ENCODE results near the gene MAT1A.
"Not testable (repeated sequence)": the region's sequence is repeated elsewhere in the genome, so short reads cannot be mapped to it uniquely, and the experiment has no call there.

MAT1A gene

DNA sequence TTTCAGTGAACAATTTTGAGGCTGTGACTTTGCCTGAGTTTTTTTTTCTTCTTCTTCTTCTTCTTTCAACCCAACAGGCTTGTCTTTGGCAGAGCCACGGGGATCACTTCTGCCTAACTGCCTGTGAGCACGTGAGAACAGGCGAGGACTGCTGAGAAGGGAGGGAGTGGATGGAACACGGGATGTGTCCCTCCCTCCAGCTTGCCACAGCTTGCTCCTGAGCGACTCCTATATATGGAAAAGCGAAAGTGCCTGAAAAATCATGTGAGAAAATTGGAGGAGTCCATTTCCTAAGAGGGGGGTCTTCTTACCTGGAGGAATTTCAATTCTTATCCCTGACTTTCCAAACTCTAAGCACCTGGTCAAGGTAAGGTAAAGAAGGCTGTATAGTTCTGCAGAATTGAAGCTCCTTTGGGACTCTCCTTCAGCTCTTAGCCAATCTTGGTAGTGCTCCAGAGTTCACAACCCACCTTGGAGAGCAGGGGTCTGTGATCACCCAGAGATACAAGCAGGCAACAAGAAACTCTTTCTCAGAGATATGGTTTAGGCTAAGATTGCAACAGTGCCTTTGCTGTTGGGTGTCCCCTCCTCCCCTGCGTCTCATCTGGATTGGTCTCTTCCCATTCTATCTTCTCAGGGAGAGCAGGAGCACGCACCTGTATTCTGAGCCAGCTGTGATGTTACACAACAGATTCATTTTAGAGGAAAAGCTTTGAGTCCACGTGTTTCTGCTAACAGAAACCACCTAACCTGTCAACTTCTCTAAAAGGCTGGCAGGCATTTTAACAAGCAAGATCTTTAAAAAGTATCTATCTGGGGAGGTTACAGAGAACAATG is at the start of gene MAT1A:
Gene MAT1A (minus strand): TSS at position 208 of the 837 bp plus-strand sequence. CDS start 235 bp downstream, outside the sequence.
- DNase-seq: no peak

DNA sequence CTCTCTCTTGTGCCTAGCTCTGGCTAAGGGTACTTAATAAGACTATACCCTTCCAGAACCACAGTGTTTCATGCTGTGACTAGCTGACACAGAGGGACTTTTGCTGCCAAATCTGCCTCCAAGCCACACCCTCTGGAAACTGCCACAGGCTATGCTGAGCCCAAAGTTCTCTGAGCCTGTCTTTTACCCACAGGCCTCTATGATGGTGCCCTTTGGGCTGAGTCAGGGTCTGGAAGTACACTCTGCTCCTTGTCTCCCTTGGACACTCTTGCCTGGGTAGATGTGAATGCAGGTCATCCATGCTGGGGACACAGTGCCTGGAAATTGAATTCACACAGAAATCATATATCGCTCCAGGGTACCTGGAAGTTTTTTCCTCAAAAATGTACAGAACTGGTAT is 44.5 kb upstream of the MAT1A start:
- peak in 1 of 2 experiments; percentile 24 for DNase-seq

DNA sequence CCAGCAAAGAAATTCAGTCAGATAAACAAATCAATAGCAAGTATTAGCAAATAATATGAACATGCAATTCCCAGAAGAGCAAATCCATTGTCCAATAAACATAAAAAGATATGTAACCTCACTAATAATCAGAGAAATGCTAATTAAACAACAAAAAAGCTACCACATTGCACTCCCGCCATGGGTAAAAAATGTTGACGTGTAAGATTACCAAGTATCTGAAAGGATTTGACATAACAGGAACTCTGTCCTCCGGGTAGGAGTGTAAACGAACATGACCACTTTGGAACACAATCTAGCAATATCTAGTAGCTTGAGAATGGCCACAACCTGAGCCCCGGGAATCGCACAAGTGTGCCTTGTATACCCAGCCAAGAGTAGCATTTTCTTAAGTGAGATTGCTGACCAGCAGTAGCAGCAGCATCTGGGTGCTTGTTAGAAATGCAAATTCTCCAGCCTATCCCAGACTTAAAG is 35.5 kb upstream of the MAT1A start:
- DNase-seq: no peak

DNA sequence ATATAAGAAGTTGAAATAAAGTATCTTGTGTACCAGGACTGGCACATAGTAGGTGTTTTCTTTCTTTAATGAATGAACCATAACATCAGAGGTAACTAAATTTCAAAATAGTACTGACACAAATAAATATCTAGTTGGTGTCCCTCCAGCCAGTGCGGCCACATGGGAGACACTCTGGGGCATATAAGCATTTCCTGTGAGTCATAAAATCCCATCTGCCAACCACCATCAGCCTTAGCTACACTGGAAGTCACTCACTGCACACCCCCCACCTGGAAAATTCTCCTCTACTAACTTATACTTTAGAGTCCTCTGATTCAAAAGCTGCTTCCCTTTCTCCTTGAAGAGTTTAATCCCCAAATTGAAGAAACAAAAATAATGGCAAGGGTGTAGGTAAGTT is 34.6 kb upstream of the MAT1A start:
- DNase-seq: peak; percentile 0 to 27

DNA sequence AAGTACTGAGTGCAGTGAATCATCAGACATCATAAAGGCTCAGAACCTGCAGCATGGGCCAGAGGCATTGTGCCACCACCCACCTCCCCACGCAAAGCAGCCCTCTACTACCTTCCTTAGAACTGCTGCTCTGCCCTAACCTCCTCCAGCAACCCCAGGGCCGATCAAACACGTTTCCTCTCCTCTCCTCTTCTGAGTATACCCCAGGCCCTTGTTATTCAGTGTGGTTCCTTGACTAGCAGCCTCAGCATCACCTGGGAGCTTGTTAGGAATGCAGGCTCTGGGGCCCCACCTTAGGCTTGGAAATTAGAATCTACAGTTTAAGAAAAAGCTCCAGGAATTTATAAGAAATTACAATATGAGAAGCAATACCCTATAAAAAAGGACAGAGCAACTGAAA is 33.9 kb upstream of the MAT1A start:
- DNase-seq: no peak

DNA sequence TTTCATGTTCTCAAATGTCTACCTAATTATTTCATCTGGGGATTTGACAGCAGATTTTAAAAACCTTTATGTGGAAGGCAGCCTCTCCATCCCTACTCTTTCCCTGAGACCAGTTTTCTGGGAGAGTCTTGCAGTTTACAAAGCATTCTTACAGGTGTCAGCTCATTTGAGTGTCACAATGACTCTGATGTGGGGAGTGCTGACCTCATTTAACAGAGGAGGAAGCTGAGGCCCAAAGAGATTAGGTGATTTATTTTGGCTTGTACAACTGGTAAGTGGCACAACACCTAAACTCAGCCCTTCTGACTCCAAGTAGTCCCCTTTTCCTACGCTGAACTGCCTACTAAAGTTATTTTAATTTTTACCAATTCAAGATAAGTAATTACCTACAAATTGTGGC is 33.3 kb upstream of the MAT1A start:
- no peak for DNase-seq

DNA sequence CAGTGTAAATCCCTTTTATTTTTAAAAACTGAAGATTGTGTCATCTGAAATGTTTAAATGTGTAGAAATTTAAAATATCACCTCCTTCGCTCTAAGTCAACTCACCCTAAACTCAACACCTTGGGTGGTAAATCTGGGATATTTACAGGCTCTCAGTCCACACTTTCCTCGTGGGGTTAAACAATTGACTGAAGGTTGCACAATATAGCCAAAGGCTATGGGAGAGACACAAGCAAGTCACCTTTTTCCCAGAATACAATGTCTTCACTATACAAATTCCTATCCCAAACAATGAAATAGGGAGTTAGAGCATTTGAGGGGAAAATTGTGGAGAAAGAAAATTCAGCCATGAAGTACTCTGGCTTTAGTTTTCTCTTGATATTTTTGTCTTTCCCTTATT is 32.7 kb upstream of the MAT1A start:
- no peak for DNase-seq

DNA sequence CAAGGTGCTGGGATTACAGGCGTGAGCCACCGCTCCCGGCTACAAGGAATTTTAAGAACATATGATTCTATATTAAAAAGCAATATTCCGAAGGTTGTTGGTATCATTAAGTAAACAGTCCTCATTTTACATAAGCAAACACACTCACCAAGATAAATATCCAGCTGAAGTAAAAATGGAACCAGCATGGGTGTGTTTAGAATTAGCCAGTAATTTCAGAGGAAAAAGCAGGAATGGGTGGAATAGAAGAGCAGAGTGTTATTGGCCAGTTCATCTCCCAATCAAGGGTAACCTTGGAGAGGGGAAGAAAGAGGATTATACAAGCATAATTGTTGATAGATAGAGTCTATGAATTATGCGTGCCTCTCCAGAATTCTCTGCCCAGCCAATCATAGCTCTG is 31.7 kb upstream of the MAT1A start:
- DNase-seq: no peak

DNA sequence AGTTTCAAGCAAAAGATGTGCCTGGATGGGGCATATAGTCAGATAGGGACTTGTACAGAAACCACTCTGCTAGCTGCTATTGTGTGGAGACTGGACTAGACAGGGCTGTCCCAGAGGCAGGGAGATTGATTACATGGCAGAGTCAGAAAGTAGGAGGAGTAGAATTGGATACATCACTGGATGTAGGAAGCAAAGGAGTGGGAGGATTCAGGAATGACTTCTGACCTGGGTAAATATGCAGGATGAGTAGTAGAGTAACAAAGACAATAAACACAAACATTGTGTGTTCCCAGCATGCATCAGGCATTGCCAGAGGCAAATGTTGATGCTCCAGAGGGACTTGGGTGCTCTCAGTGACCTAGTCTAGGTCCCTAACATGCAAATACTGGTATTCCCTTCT is 30.9 kb upstream of the MAT1A start:
- DNase-seq: no peak

DNA sequence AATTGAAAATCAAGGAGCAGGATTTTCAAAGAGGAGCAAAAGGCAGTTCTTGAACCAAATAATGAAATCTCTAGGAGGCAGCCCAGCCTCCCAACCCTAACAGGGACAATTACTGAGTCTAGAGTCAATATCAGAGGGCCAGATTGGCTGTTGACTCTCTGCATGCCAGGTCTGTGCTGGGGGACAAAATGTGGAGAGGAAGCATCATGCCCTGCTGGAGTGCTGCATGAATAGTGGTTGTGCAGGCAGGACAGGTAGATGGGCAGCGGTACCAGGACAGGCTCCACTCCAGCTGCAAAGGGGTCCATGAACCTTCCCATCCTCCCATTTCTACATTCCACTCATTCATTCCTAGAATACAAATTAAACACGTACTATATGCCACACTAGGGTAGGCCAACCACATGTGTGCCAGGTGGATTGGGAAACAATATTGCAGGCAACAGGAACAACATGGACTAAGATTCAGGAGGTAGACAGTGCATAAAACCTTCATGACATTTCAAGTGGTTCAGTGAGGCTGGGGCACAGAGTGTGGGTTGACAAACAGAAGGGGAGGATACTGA is 30.4 kb upstream of the MAT1A start:
- no peak for DNase-seq

DNA sequence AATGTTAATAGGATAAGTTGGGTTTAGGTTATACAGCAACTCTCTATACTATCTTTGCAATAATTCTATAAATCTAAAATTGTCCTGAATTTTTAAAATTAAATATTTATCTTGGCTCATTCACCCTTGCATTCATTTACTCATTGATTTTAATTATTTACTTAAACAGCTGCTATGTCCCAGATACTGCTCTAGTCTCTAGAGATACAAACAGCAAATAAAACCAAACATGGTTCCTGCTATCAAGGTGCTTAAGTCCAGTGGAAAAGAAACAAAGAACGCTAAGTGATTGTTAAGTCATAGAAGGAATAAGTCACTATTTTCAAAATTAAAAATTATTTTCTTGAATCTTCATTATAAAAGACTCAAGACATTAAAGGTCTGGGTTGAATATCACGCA is 29.9 kb upstream of the MAT1A start:
- DNase-seq: no peak

DNA sequence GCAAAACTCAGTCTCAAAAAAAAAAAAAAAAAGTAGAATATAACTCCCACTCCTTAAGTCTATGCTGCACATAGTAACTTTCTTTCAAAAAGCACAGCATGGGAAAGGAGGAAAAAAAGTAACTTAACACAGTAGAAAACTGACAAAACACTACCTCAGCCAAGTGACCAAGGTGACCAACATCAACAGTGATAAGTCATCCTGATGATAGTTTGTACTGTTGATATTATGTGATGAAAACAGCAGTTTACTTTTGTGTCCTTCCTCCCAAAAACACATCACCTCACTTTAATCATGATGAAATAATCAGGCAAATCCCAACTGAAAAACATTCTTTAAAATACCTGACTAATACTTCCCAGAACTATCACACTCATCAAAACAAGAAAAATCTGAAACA is 29.3 kb upstream of the MAT1A start:
- DNase-seq: no peak

DNA sequence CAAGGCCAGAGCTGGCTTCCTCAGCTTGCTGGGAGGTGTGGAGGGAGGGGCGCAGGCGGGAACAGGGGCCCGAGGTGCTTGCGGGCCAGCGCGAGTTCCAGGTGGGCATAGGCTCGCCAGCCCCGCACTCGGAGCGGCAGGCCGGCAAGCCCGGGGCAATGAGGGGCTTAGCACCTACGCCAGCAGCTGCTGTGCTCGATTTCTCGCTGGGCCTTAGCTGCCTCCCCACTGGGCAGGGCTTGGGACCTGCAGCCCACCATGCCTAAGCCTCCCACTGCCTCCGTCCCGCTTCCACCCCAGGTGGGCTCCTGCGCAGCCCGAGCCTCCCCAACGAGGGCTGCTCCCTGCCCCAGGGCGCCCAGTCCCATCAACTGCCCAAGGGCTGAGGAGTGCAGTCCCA is 25.9 kb upstream of the MAT1A start:
- DNase-seq: no peak

DNA sequence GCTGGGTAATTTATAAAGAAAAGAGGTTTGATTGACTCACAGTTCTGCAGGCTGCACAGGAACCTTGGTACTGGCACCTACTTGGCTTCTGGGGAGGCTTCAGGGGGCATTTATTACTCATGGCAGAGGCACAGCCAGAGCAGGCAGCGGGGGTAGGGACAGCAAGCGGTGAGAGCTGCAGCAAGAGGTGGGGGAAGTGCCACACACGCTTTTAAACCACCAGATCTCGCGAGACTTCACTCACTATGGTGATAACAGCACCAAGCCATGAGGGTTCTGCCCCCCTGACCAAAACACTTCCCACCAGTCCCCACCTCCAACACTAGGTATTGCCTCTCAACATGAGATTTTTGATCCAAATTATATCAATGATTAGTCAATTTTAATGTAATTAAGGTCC is 24.1 kb upstream of the MAT1A start:
- DNase-seq: no peak

DNA sequence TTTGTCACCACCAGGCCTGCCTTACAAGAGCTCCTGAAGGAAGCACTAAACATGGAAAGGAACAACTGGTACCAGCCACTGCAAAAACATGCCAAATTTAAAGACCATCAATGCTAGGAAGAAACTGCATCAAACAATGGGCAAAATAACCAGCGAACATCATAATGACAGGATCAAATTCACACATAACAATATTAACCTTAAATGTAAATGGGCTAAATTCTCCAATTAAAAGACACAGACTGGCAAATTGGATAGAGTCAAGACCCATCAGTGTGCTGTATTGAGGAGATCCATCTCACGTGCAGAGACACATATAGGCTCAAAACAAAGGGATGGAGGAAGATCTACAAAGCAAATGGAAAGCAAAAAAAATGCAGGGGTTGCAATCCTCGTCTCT is 16.5 kb upstream of the MAT1A start:
- not testable (repeated sequence) for DNase-seq

DNA sequence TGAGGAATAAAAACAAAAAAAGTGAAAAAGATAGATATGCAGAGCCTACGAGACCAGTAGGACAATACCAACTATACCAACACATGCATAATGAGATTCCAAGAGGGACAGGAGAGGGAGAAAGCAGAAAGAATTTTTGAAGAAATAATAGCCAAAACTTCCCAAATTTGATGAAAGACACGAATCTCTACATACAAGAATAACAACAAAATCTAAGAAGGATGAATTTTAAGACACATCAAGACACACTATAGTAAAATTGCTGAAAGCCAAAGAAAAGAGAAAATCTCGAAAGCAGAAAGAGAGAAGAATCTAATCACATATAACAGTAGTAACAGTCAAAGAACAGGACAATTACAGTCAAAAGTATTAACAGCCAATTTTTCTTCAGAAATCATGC is 7.5 kb upstream of the MAT1A start:
- DNase-seq: no peak

DNA sequence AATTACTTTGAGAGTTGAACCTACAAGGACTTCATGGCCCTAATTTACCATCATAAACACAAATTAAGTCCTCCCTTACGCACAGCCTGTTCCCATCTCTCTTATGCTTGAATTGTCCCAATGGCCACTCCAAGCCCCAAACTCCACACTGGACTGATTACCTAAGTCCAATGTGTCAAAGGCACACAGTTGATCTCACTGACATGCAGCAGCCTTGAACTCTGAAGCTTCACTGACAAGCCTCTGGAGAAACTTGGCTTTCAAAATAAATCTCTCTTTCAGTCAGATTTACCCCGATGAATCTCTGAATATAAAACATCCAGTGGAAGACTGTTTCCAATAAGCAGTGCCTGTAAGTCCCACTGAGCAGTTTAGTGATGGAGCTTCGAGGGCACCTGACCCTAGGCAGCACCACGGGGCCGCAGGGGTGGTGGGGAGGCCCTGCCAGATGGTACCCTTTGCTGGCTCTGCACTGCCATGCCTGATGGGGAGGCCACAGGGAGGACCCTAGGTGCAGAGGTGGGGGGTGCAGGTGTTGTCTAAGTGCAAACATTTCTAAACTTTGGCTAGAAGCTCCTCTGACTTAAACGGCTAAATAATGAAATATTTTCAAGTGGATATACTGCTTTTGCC is 3.3 kb upstream of the MAT1A start:
- DNase-seq: no peak

DNA sequence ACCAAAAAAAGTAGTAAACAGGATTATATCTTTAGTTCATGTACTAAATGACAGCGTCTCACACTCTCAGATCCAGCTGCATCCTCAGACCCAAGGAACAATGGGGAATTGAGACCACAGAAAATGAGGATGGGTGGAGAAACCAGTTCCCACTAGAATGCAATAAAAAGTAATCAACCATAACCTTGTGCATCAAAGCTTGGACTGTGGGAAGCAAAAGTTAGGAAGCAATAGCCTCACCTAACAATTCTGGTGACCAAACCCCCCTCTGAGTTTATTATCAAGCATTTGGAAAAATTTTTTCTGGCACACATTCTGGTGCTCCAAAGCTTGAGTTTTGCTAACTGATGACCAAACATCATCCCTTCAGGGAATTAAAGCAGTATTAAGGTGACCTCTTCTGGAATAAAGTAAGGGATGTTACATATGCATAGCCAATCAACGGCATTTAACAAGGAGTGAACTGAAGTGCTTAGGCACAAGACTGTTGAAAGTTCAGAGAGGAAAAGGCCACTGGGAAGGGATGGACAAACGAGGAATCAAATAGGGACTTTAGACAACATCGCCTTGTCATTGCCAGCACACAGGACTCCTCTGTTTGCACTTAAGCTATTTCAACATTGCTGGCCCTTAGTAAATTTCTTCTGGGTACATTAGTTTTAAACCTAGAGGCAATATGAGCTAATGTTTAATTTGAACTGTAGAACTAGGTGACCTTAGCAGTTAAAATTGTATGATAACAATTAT is 1.2 kb upstream of the MAT1A start:
- DNase-seq: no peak

DNA sequence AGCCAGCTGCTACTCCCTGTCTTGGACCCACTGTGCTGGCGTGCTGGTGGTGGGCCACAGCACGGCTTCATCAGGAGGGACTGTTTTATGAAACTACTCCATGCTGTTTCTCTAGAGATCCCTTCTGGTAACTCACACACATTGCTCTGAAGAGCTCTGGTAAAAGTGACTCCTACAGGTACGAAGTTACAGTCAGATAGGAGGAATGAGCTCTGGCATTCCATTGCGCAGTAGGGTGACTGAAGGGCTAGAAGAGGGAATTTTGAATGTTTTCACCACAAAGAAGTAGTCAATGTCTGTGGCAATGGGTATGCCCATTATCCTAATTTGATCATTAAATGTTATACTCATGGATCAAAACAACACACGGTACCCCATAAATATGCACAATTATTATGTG is 609 bp downstream of the MAT1A start:
- DNase-seq: no peak

DNA sequence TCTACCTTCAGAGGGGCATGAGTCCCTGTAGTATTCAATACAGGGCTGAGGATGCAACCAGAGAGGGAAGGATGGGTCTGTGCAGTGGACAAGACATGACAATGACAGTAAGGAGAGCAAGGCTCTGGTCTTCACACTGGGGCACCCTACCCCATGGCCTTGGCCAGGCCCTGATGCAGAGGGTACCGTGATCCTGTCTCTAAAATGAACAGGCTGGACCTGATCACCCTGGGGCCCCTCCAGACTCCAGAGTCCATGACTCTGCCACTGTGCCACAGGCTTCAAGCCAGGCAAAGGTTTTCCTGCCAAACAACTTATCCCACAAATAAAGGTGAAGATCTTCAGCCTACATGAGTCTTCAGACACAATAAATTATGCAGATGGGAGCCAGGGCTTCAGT is 4.9 kb downstream of the MAT1A start:
- no peak for DNase-seq

DNA sequence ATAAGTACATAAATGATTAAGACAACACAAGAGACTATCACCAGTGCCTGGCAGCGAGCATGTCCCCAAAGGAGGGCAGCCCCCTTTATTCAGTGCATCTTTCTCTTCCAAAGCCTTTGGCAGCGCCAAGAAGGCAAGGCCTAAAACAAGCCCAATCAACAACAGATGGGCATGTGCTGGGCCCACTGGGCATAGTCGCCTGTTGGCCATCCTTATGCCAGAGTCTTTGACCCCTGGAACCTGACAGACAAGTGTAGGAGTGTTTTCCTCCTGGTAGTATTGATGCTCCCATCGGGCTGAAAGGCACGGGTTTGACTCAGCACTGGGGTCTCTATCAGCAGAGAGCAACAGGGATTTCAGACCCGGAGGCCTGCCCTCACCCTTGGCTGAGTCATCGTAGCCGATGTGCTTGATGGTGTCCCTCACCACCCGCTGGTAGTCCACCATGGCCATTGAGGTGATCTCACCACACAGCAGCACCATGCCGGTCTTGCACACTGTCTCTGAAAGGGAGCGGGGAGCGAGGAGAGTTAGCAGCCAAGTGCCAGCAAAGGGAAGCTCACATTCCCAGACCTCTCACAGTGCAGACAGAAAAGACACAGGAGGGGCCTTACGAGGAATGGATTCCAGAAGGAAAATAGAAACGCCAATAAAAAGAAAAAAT is 5.8 kb downstream of the MAT1A start:
- DNase-seq: no peak

DNA sequence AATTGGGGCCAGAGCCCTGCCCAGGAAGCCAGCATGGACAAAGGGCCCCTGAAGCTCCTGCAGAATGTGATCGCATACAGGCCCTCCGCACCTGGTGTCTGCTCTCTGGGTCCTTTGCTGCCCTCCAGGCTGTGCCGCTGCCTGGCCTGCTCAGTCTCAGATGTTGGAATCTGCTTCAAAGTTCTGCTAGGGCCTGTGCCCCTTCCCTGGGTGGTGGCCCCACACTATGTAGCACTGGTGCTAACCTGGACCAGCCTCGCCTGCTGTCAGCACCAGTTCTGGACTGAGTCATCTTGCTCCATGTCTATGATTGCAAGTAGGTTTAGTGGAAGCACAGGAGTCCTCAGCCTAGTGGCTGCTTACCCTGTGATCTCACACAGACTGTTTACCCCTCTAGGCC is 6.3 kb downstream of the MAT1A start:
- DNase-seq: no peak
